IPS-20b (cell line): ENCODE data around the gene KRCC1.

ENCODE experiments used
- H3K27ac ChIP-seq: one replicate; pipeline ENCODE4 v1.5.1; 2013; ENCODE audit warnings: low read length
- H3K27me3 ChIP-seq: 2 replicates; pipeline ENCODE4 v1.6.1; 2013; ENCODE audit warnings: mild to moderate bottlenecking, low read length, inconsistent platforms; ENCODE audit not compliant: insufficient read depth
- H3K36me3 ChIP-seq: 2 replicates; pipeline ENCODE4 v1.6.1; 2013; ENCODE audit warnings: low read depth, mild to moderate bottlenecking, inconsistent platforms, low read length, moderate library complexity; ENCODE audit not compliant: insufficient read depth
- H3K4me1 ChIP-seq: 2 replicates; pipeline ENCODE4 v1.6.1; 2013; ENCODE audit warnings: mild to moderate bottlenecking, control low read depth, inconsistent platforms, low read length, moderate library complexity; ENCODE audit not compliant: insufficient read depth
- H3K4me3 ChIP-seq: 2 replicates; pipeline ENCODE4 v1.5.1; 2013; ENCODE audit warnings: mild to moderate bottlenecking, low read length, inconsistent platforms
- H3K9ac ChIP-seq: 2 replicates; pipeline ENCODE4 v1.6.1; 2013; ENCODE audit warnings: low read depth, mild to moderate bottlenecking, inconsistent platforms, low read length, moderate library complexity
- H3K9me3 ChIP-seq: 2 replicates; pipeline ENCODE4 v1.6.1; 2013; ENCODE audit warnings: mild to moderate bottlenecking, low read depth, low read length, inconsistent platforms; ENCODE audit not compliant: insufficient read depth

The KRCC1 gene

GRCh38 chr2:88088999-88089398 is 33.4 kb upstream of the KRCC1 start:
- Histone ChIP-seq H3K9me3 (no peaks in the 10 kb centered on the region), H3K27ac (no peak overlapping the region), H3K4me3 (no peak overlapping the region), H3K4me1 (no peaks in the 10 kb centered on the region), H3K27me3 (no peaks in the 10 kb centered on the region), H3K36me3 (no peaks in the 10 kb centered on the region), H3K9ac (no peak overlapping the region)

- no peaks in the 10 kb centered on the region for H3K27me3 ChIP-seq
- H3K4me3 ChIP-seq = no peak overlapping the region
- no peaks in the 10 kb centered on the region for H3K9me3 ChIP-seq
- H3K36me3 ChIP-seq = no peaks in the 10 kb centered on the region
- 0 out of 2 replicates have a peak, but pooled peaks cover under 1% of the 10 kb centered on the region for H3K4me1 ChIP-seq
- no peak overlapping the region for H3K27ac ChIP-seq
- H3K9ac ChIP-seq = no peak overlapping the region
Measured at GRCh38 chr2:88087763-88088162, 32.2 kb upstream of the KRCC1 start.

GRCh38 chr2:88087073-88087472 is 31.5 kb upstream of the KRCC1 start:
- Histone ChIP-seq H3K9me3 (no peaks in the 10 kb centered on the region), H3K36me3 (no peaks in the 10 kb centered on the region), H3K9ac (no peak overlapping the region), H3K27me3 (no peaks in the 10 kb centered on the region), H3K4me1 (0 out of 2 replicates have a peak, but pooled peaks cover 3% of the 10 kb centered on the region), H3K27ac (no peak overlapping the region), H3K4me3 (no peak overlapping the region)

- no peak overlapping the region for H3K4me3 ChIP-seq
- 0 out of 2 replicates have a peak, but pooled peaks cover 3% of the 10 kb centered on the region for H3K4me1 ChIP-seq
- H3K9me3 ChIP-seq = no peaks in the 10 kb centered on the region
- H3K9ac ChIP-seq = no peak overlapping the region
- H3K27ac ChIP-seq = no peak overlapping the region
- no peaks in the 10 kb centered on the region for H3K36me3 ChIP-seq
- no peaks in the 10 kb centered on the region for H3K27me3 ChIP-seq
Measured at GRCh38 chr2:88086401-88086800, 30.8 kb upstream of the KRCC1 start.

GRCh38 chr2:88085602-88086001 is 30.0 kb upstream of the KRCC1 start:
- Histone ChIP-seq H3K36me3 (no peaks in the 10 kb centered on the region), H3K9me3 (no peaks in the 10 kb centered on the region), H3K27me3 (no peaks in the 10 kb centered on the region), H3K4me1 (0 out of 2 replicates have a peak, but pooled peaks cover 3% of the 10 kb centered on the region), H3K4me3 (no peak overlapping the region), H3K9ac (no peak overlapping the region), H3K27ac (no peak overlapping the region)

- Histone ChIP-seq H3K9ac (no peak overlapping the region), H3K4me1 (0 out of 2 replicates have a peak, but pooled peaks cover 3% of the 10 kb centered on the region), H3K27me3 (no peaks in the 10 kb centered on the region), H3K36me3 (no peaks in the 10 kb centered on the region), H3K4me3 (no peak overlapping the region), H3K9me3 (no peaks in the 10 kb centered on the region), H3K27ac (no peak overlapping the region)
Measured at GRCh38 chr2:88085099-88085498, 29.5 kb upstream of the KRCC1 start.

GRCh38 chr2:88082781-88083180 is 27.2 kb upstream of the KRCC1 start:
- Histone ChIP-seq H3K9me3 (no peaks in the 10 kb centered on the region), H3K4me1 (0 out of 2 replicates have a peak, but pooled peaks cover 3% of the 10 kb centered on the region), H3K4me3 (no peak overlapping the region), H3K9ac (no peak overlapping the region), H3K27ac (no peak overlapping the region), H3K36me3 (no peaks in the 10 kb centered on the region), H3K27me3 (no peaks in the 10 kb centered on the region)

GRCh38 chr2:88081924-88082608 is 26.5 kb upstream of the KRCC1 start:
- H3K4me1 ChIP-seq = 0 out of 2 replicates have a peak, but pooled peaks cover 3% of the 10 kb centered on the region
- no peaks in the 10 kb centered on the region for H3K36me3 ChIP-seq
- H3K27ac ChIP-seq = no peak overlapping the region
- H3K9me3 ChIP-seq = no peaks in the 10 kb centered on the region
- no peak overlapping the region for H3K4me3 ChIP-seq
- no peaks in the 10 kb centered on the region for H3K27me3 ChIP-seq
- H3K9ac ChIP-seq = no peak overlapping the region

GRCh38 chr2:88080545-88080944 is 25.0 kb upstream of the KRCC1 start:
- no peaks in the 10 kb centered on the region for H3K36me3 ChIP-seq
- no peak overlapping the region for H3K9ac ChIP-seq
- no peak overlapping the region for H3K4me3 ChIP-seq
- H3K9me3 ChIP-seq = no peaks in the 10 kb centered on the region
- no peak overlapping the region for H3K27ac ChIP-seq
- no peaks in the 10 kb centered on the region for H3K27me3 ChIP-seq
- 0 out of 2 replicates have a peak, but pooled peaks cover 3% of the 10 kb centered on the region for H3K4me1 ChIP-seq

- Histone ChIP-seq H3K9ac (no peak overlapping the region), H3K9me3 (no peaks in the 10 kb centered on the region), H3K27ac (no peak overlapping the region), H3K4me3 (no peak overlapping the region), H3K27me3 (no peaks in the 10 kb centered on the region), H3K36me3 (no peaks in the 10 kb centered on the region), H3K4me1 (0 out of 2 replicates have a peak, but pooled peaks cover 3% of the 10 kb centered on the region)
Measured at GRCh38 chr2:88078643-88079172, 23.1 kb upstream of the KRCC1 start.

GRCh38 chr2:88077080-88077479 is 21.5 kb upstream of the KRCC1 start:
- Histone ChIP-seq H3K9ac (no peak overlapping the region), H3K4me3 (no peak overlapping the region), H3K27ac (no peak overlapping the region), H3K9me3 (no peaks in the 10 kb centered on the region), H3K36me3 (no peaks in the 10 kb centered on the region), H3K27me3 (no peaks in the 10 kb centered on the region), H3K4me1 (no peaks in the 10 kb centered on the region)

- Histone ChIP-seq H3K9me3 (no peaks in the 10 kb centered on the region), H3K36me3 (no peaks in the 10 kb centered on the region), H3K4me1 (no peaks in the 10 kb centered on the region), H3K27me3 (no peaks in the 10 kb centered on the region), H3K27ac (no peak overlapping the region), H3K4me3 (no peak overlapping the region), H3K9ac (no peak overlapping the region)
Measured at GRCh38 chr2:88074854-88075292, 19.3 kb upstream of the KRCC1 start.
